ENCODE measurements around the gene EEF1G. TPM values are rescaled to one million over a fixed set of nuclear protein-coding genes. Genes with fewer than 3 reads are reported as not detected.
"Not testable (repeated sequence)": the region's sequence is repeated elsewhere in the genome, so short reads cannot be mapped to it uniquely, and the experiment has no call there.

Gene EEF1G
- total RNA-seq, 1 experiment from 2014 or later: 1,855 TPM

DNA sequence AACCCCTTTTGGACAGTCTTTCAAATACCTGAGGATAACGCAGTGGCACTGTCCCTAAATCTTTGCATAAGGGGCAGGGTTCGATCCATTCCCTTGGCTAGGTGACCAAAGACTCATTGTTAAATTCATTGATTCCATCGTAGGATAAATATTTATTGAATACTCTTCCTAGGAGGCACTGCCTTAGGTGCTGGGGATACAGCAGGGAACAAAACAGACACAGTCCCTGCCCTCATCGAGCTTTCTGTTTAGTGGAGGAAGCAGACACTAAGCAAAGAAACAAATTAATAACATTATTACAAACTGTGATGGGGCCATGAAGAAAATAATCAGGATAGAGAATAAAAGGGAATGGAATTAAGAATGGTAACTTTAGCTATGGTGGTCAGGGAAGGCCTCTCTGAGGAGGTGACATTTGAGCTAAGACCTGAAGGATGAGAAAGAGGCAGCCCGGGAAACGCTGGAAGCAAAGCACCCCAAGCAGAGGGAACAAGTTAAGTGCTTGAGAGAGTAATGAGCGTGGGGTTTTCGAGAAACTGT, 47.4 kb upstream of the EEF1G start:
- POLR2A ChIA-PET: interaction anchor here (0.5 to 7.3 kb wide), 36 partner anchors 11 to 1696 kb away, joined by 3 to 149 read pairs (median 5); partner anchors contain the start of genes AHNAK, C11orf98, CSKMT and EEF1G
- BruUV-seq (replicated peaks): TSS peak; percentile 24

DNA sequence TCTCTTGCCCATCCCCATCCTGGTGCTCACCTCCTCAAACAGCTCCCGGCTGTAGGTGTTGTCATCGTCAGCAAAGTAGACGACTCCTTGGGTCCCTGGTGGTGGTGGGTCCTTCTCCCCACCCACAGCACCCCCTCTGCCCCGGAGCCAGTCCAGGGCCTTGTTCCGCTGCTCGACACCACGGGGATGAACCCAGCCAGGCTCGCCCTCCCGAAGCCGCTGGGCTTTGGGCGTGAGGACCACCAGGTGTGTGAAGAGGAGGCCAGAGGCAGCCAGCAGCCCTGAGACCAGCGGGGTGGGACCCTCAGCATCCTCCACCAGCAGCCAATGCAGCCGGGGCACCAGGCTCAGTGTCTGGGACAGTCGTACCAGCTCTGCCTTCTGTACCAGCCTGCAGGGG, 43.3 kb upstream of the EEF1G start:
- ChIA-PET POLR2A (interaction anchor here (0.6 to 7.3 kb wide), 4 partner anchors 17 to 178 kb away, joined by 4 to 149 read pairs (median 58); partner anchors contain the start of genes EEF1G, MTA2 and TUT1), CTCF (interaction anchor here (0.6 kb wide), 2 partner anchors 21 to 239 kb away, joined by 3 to 4 read pairs; no protein-coding TSS in a partner anchor)
- Mint-ChIP-seq H3K4me1 (ENCODE audit: insufficient read depth, unreplicated experiment) (peaks cover 22% of the 10 kb centered on the region), H3K36me3 (ENCODE audit: insufficient read depth, unreplicated experiment) (peaks cover 45% of the 10 kb centered on the region)
- BruUV-seq (replicated peaks); H3K27me3 Mint-ChIP-seq (ENCODE audit: insufficient read depth, unreplicated experiment); H3K9me3 Mint-ChIP-seq (ENCODE audit: unreplicated experiment); H3K4me3 Mint-ChIP-seq (ENCODE audit: unreplicated experiment); intact Hi-C loops (cut with micrococcal nuclease); DNase-seq (ENCODE audit: unreplicated experiment); H3K27ac Mint-ChIP-seq (ENCODE audit: low read depth, unreplicated experiment): not testable (repeated sequence)

More for the DNA sequence above, 47.4 kb upstream of the EEF1G start:
- intact Hi-C loops (cut with micrococcal nuclease): loop anchor here (2.0 kb wide), 1 partner anchor 30 kb away; the partner anchor contains the start of gene TUT1
- H3K9me3 Mint-ChIP-seq (ENCODE audit: unreplicated experiment): no peaks in the 10 kb centered on the region
- TF ChIP-seq, protein P1, sequence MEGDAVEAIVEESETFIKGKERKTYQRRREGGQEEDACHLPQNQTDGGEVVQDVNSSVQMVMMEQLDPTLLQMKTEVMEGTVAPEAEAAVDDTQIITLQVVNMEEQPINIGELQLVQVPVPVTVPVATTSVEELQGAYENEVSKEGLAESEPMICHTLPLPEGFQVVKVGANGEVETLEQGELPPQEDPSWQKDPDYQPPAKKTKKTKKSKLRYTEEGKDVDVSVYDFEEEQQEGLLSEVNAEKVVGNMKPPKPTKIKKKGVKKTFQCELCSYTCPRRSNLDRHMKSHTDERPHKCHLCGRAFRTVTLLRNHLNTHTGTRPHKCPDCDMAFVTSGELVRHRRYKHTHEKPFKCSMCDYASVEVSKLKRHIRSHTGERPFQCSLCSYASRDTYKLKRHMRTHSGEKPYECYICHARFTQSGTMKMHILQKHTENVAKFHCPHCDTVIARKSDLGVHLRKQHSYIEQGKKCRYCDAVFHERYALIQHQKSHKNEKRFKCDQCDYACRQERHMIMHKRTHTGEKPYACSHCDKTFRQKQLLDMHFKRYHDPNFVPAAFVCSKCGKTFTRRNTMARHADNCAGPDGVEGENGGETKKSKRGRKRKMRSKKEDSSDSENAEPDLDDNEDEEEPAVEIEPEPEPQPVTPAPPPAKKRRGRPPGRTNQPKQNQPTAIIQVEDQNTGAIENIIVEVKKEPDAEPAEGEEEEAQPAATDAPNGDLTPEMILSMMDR (IDR thresholded peaks at IDR 0.05; ENCODE audit: unreplicated experiment): no peak
- no peak for DNase-seq (ENCODE audit: unreplicated experiment)
- peak overlapping the region; percentile 97 for H3K4me3 Mint-ChIP-seq (ENCODE audit: unreplicated experiment)
- peak overlapping the region; percentile 92 for H3K27ac Mint-ChIP-seq (ENCODE audit: low read depth, unreplicated experiment)
- peaks cover 54% of the 10 kb centered on the region for H3K36me3 Mint-ChIP-seq (ENCODE audit: insufficient read depth, unreplicated experiment)
- no peaks in the 10 kb centered on the region for H3K27me3 Mint-ChIP-seq (ENCODE audit: insufficient read depth, unreplicated experiment)
- H3K4me1 Mint-ChIP-seq (ENCODE audit: insufficient read depth, unreplicated experiment): peaks cover 12% of the 10 kb centered on the region
- CTCF ChIA-PET: interaction anchor here (0.9 to 2.5 kb wide), 7 partner anchors 9 to 29 kb away, joined by 3 to 17 read pairs (median 7); partner anchors contain the start of genes EML3 and TUT1

DNA sequence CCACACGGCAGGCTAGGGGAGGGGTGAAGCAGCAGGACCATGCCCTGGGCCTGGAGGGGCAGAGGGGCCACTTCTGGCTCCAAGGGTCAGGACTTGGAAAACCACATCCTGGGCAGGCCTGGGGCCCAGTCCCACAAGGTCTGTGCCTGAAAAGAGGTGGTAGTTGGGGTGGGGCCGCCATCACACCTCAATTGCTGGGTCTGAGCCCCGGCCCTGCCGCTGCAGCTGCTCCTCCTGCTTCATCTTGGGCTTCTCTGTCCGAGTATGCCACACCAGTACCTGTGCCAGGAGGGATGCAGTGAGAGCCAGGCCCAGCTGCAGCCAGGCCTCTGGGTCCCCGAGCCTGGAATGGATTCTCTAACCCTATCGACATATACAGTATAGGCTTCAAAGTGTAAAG, 41.8 kb upstream of the EEF1G start:
- BruUV-seq (replicated peaks): no TSS peak
- no peak overlapping the region for H3K27ac Mint-ChIP-seq (ENCODE audit: low read depth, unreplicated experiment)
- intact Hi-C loops (cut with micrococcal nuclease): no loop called here
- CTCF ChIA-PET: no interaction called here
- POLR2A ChIA-PET: interaction anchor here (0.9 to 8.4 kb wide), 3 partner anchors 15 to 138 kb away, joined by 3 to 98 read pairs (median 10); partner anchors contain the start of genes MTA2, TUT1 and ZBTB3
- TF ChIP-seq, protein P1 (IDR thresholded peaks at IDR 0.05; ENCODE audit: unreplicated experiment): no peak
- no peak overlapping the region for H3K4me3 Mint-ChIP-seq (ENCODE audit: unreplicated experiment)
- peaks cover 15% of the 10 kb centered on the region for H3K4me1 Mint-ChIP-seq (ENCODE audit: insufficient read depth, unreplicated experiment)
- no peak for DNase-seq (ENCODE audit: unreplicated experiment)
- no peaks in the 10 kb centered on the region for H3K9me3 Mint-ChIP-seq (ENCODE audit: unreplicated experiment)
- no peaks in the 10 kb centered on the region for H3K27me3 Mint-ChIP-seq (ENCODE audit: insufficient read depth, unreplicated experiment)
- H3K36me3 Mint-ChIP-seq (ENCODE audit: insufficient read depth, unreplicated experiment): peaks cover 41% of the 10 kb centered on the region

DNA sequence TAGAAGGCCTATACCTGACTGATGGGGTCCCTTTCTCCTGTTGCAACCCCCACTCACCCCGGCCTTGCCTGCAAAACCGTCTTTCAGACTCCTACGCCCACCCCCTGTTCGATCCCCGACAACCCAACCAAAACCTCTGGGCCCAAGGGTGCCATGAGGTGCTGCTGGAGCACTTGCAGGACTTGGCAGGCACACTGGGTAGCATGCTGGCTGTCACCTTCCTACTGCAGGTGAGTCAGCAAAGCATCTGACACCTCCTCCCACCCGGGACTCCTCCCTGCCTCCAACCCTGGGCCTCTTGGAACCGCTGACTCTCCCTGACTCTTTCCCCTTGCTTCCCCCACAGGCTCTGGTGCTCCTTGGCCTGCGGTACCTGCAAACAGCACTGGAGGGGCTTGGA, 40.6 kb upstream of the EEF1G start:
- CTCF ChIA-PET: interaction anchor here (1.5 to 4.2 kb wide), 2 partner anchors 11 to 22 kb away, joined by 7 to 39 read pairs; partner anchors contain the start of gene TUT1
- H3K27ac Mint-ChIP-seq (ENCODE audit: low read depth, unreplicated experiment): peak overlapping the region; percentile 57

More for the DNA sequence above, 40.6 kb upstream of the EEF1G start:
- Mint-ChIP-seq H3K9me3 (ENCODE audit: unreplicated experiment) (no peaks in the 10 kb centered on the region), H3K4me1 (ENCODE audit: insufficient read depth, unreplicated experiment) (peaks cover 10% of the 10 kb centered on the region), H3K4me3 (ENCODE audit: unreplicated experiment) (no peak overlapping the region), H3K27me3 (ENCODE audit: insufficient read depth, unreplicated experiment) (no peaks in the 10 kb centered on the region), H3K36me3 (ENCODE audit: insufficient read depth, unreplicated experiment) (peaks cover 38% of the 10 kb centered on the region)
- TF ChIP-seq, protein P1 (IDR thresholded peaks at IDR 0.05; ENCODE audit: unreplicated experiment): no peak
- POLR2A ChIA-PET: interaction anchor here (1.1 to 8.4 kb wide), 2 partner anchors 14 to 173 kb away, joined by 3 to 98 read pairs; partner anchors contain the start of genes MTA2 and TMEM179B
- DNase-seq (ENCODE audit: unreplicated experiment): peak; percentile 62
- no TSS peak for BruUV-seq (replicated peaks)
- intact Hi-C loops (cut with micrococcal nuclease): loop anchor here (5.0 kb wide), 2 partner anchors 33 to 42 kb away; partner anchors contain the start of genes EEF1G and GANAB
